GM12878 (cell line): ENCODE measurements around the gene NKX1-1. TPM values are rescaled to one million over a fixed set of nuclear protein-coding genes. Genes with fewer than 3 reads are reported as not detected.
"Not testable (repeated sequence)": the region's sequence is repeated elsewhere in the genome, so short reads cannot be mapped to it uniquely, and the experiment has no call there.

Experiments used
- ATAC-seq: fragments of 200-7000 bp; cut with Tn5 transposase; 3 replicates; pipeline ENCODE4 v1.9.1; 2020; ENCODE audit warnings: mild to moderate bottlenecking, moderate library complexity
- BruUV-seq: library from RNA; stranded (reverse); fragments of 400-500 nt; replicated peaks from 2 replicates; lab custom pipeline; 2021; lab: Mats Ljungman, UMichigan
- CTCF ChIA-PET: fragments of 300-600 bp; sonication (Branson Sonifier 250); formaldehyde crosslinking; extraction: SDS; loops from one replicate; lab custom pipeline; 2021; ENCODE audit warnings: inconsistent platforms; lab: Yijun Ruan, JAX
- POLR2A ChIA-PET: fragments of 350-600 bp; formaldehyde crosslinking; extraction: SDS; loops from one replicate; lab custom pipeline; 2021; ENCODE audit warnings: inconsistent platforms; lab: Charles Lee
- RAD21 ChIA-PET: fragments of 300-600 bp; sonication (Branson Sonifier 250); formaldehyde crosslinking; loops from one replicate; lab custom pipeline; 2023; ENCODE audit warnings: antibody characterized with exemption; ENCODE audit not compliant: unreplicated experiment; lab: Charles Lee
- SMC1A ChIA-PET: fragments of 300-600 bp; sonication (Branson Sonifier 250); formaldehyde crosslinking; loops from one replicate; lab custom pipeline; 2023; ENCODE audit not compliant: unreplicated experiment, uncharacterized antibody; lab: Charles Lee
- DNase-seq: peaks from one replicate; pipeline ENCODE4 v3.0.0-alpha.2; 2011; ENCODE audit warnings: low read depth, low spot score
- FAIRE-seq: peaks from 3 replicates; lab custom pipeline; 2011; peaks lifted over from hg19 to GRCh38; lab: Jason Lieb, UNC
- H2AFZ ChIP-seq: 2 replicates; pipeline ENCODE4 v1.6.0; 2011; ENCODE audit warnings: low read depth, low read length, control low read depth; ENCODE audit not compliant: control insufficient read depth
- H3K27ac ChIP-seq: 2 replicates; pipeline ENCODE4 v1.5.1; 2011; ENCODE audit warnings: control low read depth; ENCODE audit not compliant: control insufficient read depth, insufficient read depth
- H3K27me3 ChIP-seq, 2 experiments: replicated peaks in 1 of 2; 2 replicates each; pipeline versions ENCODE4 v1.6.0 to v1.6.1; 2011; ENCODE audit warnings: low read length in 1 of 2; ENCODE audit not compliant: control insufficient read depth in 2 of 2, insufficient read depth in 2 of 2
- H3K36me3 ChIP-seq, 2 experiments: 2 replicates each; pipeline ENCODE4 v1.5.1; 2011; ENCODE audit warnings: low read length in 1 of 2; ENCODE audit not compliant: control insufficient read depth in 2 of 2, insufficient read depth in 2 of 2
- H3K4me1 ChIP-seq: 2 replicates; pipeline ENCODE4 v1.6.1; 2011; ENCODE audit warnings: mild to moderate bottlenecking, low read length, moderate library complexity, mixed read lengths; ENCODE audit not compliant: control insufficient read depth, insufficient read depth
- H3K4me2 ChIP-seq: 2 replicates; pipeline ENCODE4 v1.6.0; 2011; ENCODE audit warnings: control low read depth; ENCODE audit not compliant: control insufficient read depth, insufficient read depth
- H3K4me3 ChIP-seq: fragments of 200-600 bp; sonication (generic); 2 replicates; pipeline ENCODE4 v1.5.1; 2016
- H3K79me2 ChIP-seq: 2 replicates; pipeline ENCODE4 v1.6.0; 2011; ENCODE audit warnings: low read length; ENCODE audit not compliant: control insufficient read depth, insufficient read depth
- H3K9ac ChIP-seq: 2 replicates; pipeline ENCODE4 v1.8.0; 2011; ENCODE audit warnings: low read length, control low read depth, mixed read lengths; ENCODE audit not compliant: control insufficient read depth, insufficient read depth
- H3K9me3 ChIP-seq: replicated peaks from 3 replicates; pipeline ENCODE4 v1.5.1; 2011; ENCODE audit warnings: mild to moderate bottlenecking, low read length; ENCODE audit not compliant: control insufficient read depth, insufficient read depth
- H4K20me1 ChIP-seq: 2 replicates; pipeline ENCODE4 v1.6.0; 2011; ENCODE audit not compliant: control insufficient read depth, insufficient read depth
- GATAD2B ChIP-seq: fragments of 450-650 bp; conservative IDR thresholded peaks from 2 replicates; pipeline ENCODE4 v1.6.1; 2017; ENCODE audit warnings: low read depth, mild to moderate bottlenecking, moderate library complexity
- RUNX3 ChIP-seq: IDR thresholded peaks from 2 replicates; pipeline ENCODE4 v1.6.1; 2012; ENCODE audit warnings: low read length, inconsistent platforms
- WGBS: methylation state at CpG from one replicate; pipeline ENCODE4 v1.1.6; 2016; ENCODE audit warnings: low lambda C conversion rate; ENCODE audit not compliant: insufficient replicate concordance, insufficient coverage; ENCODE audit errors: missing lambda C conversion rate; 5-methylcytosine and 5-hydroxymethylcytosine counted together
- in situ Hi-C: fragments of 300-500 bp; cut with MboI; formaldehyde crosslinking; loops from 9 replicates; pipeline ENCODE4 v1.14.3; 2018; ENCODE audit warnings: mixed read lengths
- intact Hi-C: fragments of 100-400 bp; cut with micrococcal nuclease; formaldehyde crosslinking; loops from one replicate; pipeline ENCODE4 v1.14.2; 2022; ENCODE audit not compliant: unreplicated experiment
- polyA plus RNA-seq, 11 experiments: library from polyadenylated mRNA; depleted of rRNA in 4 of 11; unstranded in 6 of 11; stranded (reverse) in 5 of 11; fragments of >200 nt; fragmentation: Nextera tagmentation in 4 of 11; fragmentation: Illumina TruSeq in 1 of 11; extraction: Ambion mirVana in 4 of 11; extraction: Trizol in 1 of 11; gene quantifications; 1 replicate in 1 of 11; 2 replicates in 10 of 11; pipeline versions ENCODE4 v1.2.1 to v1.2.3, GENCODE V29; 2011 to 2016; ENCODE audit warnings: inconsistent platforms in 2 of 11, missing spikeins in 2 of 11, low read depth in 1 of 11
- total RNA-seq, 4 experiments: library from RNA; depleted of rRNA in 3 of 4; stranded (reverse); fragments of >200 nt in 3 of 4; fragmentation: Illumina TruSeq in 1 of 4; extraction: Trizol in 1 of 4; gene quantifications; 2 replicates each; pipeline versions ENCODE4 v1.2.1 to v1.2.3, GENCODE V29; 2013 to 2021

The NKX1-1 gene
- total and polyA plus RNA-seq, 10 of the 15 experiments (the other 5 are each of a cell fraction or from before 2014, with no cell fraction given), result not detected

DNA sequence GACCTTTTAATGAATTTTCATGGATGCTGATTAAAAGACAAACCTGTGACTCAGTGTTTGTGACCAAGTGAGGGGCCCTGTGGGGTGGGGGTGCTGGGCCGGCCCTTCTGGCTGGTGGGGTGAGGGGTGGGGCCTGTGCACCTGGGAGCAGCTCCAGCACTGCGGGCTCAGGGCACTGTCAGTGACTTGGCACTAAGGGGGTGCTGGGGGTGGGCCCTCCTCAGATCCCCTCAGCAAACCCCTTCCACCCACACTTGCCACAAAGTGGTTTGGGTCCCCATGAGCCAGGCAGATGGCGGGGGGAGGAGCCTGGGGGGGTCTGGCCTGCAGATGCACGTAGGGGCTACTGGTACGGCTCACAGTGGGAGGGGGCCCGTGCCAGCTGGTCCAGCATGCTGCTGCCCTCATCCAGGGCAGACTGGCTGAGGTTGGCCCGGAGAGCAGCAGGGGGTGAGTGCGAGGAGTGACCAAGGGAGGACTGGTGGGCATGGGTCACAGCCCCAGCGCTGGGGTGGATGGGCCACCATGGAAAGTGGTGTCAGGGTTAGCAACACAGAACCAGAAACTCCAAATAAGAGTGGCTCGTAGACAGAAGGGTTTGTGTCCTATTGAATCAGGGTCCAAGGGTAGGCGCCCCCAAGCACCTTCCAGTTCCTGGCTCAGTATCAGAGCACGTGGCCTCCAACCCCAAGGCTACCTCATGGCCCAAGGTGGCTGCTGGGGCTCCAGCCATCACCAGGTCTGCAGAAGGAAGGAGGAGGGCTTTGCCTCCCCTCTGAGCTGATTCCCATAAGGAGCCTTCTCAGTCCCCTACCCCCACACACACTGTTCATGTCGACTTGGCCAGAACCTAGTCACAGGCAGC lies 10.1 kb downstream of the NKX1-1 start:
- Histone ChIP-seq H3K9me3 (peaks cover 15% of the 10 kb centered on the region), H3K4me3 (no peak overlapping the region), H3K79me2 (no peaks in the 10 kb centered on the region), H3K9ac (no peak overlapping the region), H3K4me2 (no peak overlapping the region), H3K27ac (no peak overlapping the region), H3K27me3 (no peaks in the 10 kb centered on the region), H2AFZ (no peak overlapping the region), H3K4me1 (no peaks in the 10 kb centered on the region), H4K20me1 (no peaks in the 10 kb centered on the region), H3K36me3 (no peaks in the 10 kb centered on the region; a peak in 1 of 4 replicates)
- TF ChIP-seq RUNX3 (no peak), GATAD2B (no peak)
- ChIA-PET CTCF (no interaction called here), SMC1A (no interaction called here), POLR2A (no interaction called here), RAD21 (no interaction called here)
- intact Hi-C loops, result no loop called here
- BruUV-seq, result no TSS peak
- DNase-seq (no peak), FAIRE-seq (no peak), ATAC-seq (no peak)
- WGBS, result 50% methylated on average over 13 of the region's 13 CpGs
- in situ Hi-C loops, result no loop called here

DNA sequence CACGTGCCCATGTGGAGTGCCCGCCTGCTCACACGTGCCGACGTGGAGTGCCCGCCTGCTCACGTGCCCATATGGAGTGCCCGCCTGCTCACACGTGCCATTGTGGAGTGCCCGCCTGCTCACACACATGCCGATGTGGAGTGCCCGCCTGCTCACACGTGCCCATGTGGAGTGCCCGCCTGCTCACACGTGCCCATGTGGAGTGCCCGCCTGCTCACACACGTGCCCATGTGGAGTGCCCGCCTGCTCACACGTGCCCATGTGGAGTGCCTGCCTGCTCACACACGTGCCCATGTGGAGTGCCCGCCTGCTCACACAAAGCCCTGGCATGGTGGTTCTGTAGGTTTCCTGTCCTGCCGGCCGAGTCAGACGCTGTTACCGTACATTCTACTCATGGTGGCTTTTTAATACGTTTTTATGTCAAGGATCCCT lies 10.8 kb downstream of the NKX1-1 start:
- WGBS, result 95% methylated on average over 17 of the region's 26 CpGs
- CTCF ChIA-PET, H3K4me1 ChIP-seq, H3K4me2 ChIP-seq, H4K20me1 ChIP-seq, DNase-seq, H3K4me3 ChIP-seq, H3K27me3 ChIP-seq, H3K9ac ChIP-seq, in situ Hi-C loops, intact Hi-C loops, H3K79me2 ChIP-seq, BruUV-seq, H2AFZ ChIP-seq, ATAC-seq, H3K27ac ChIP-seq, RAD21 ChIA-PET, H3K36me3 ChIP-seq, FAIRE-seq, SMC1A ChIA-PET, POLR2A ChIA-PET: not testable (repeated sequence)
- peaks cover 15% of the 10 kb centered on the region for H3K9me3 ChIP-seq

GRCh38 chr4:1394554-1395388 lies 11.5 kb downstream of the NKX1-1 start:
- H3K4me1 ChIP-seq, H3K27ac ChIP-seq, H2AFZ ChIP-seq, H3K4me2 ChIP-seq, RAD21 ChIA-PET, H3K79me2 ChIP-seq, POLR2A ChIA-PET, BruUV-seq, ATAC-seq, H3K4me3 ChIP-seq, CTCF ChIA-PET, intact Hi-C loops, in situ Hi-C loops, FAIRE-seq, SMC1A ChIA-PET, H3K36me3 ChIP-seq, DNase-seq, H3K9ac ChIP-seq, H4K20me1 ChIP-seq, H3K27me3 ChIP-seq: not testable (repeated sequence)
- H3K9me3 ChIP-seq, result peaks cover 15% of the 10 kb centered on the region
- 93% methylated on average over 24 of the region's 63 CpGs for WGBS
